GM12873 (cell line): ENCODE data around the gene TJP2.

Experiments used
- CTCF ChIP-seq: IDR thresholded peaks from 2 replicates; pipeline ENCODE4 v1.5.1; 2012; ENCODE audit warnings: low read depth, mild to moderate bottlenecking, moderate library complexity, low read length, control low read depth; ENCODE audit not compliant: insufficient read depth; ENCODE audit errors: missing control alignments

The TJP2 gene

GRCh38 chr9:69292078-69292477 lies 118.0 kb downstream of the TJP2 start:
- no peak for TF ChIP-seq CTCF

GRCh38 chr9:69293156-69293555 lies 119.1 kb downstream of the TJP2 start:
- no peak for TF ChIP-seq CTCF

- no peak for TF ChIP-seq CTCF
These were observed 121.9 kb downstream of the TJP2 start for GRCh38 chr9:69295872-69296552.

- TF ChIP-seq CTCF = no peak
These were observed 123.4 kb downstream of the TJP2 start for GRCh38 chr9:69297300-69297980.

GRCh38 chr9:69299315-69299714 lies 125.2 kb downstream of the TJP2 start:
- no peak for TF ChIP-seq CTCF

GRCh38 chr9:69299826-69300225 lies 125.7 kb downstream of the TJP2 start:
- no peak for TF ChIP-seq CTCF

GRCh38 chr9:69303331-69303730 lies 129.3 kb downstream of the TJP2 start:
- no peak for TF ChIP-seq CTCF
